IPS-11a (cell line): Measurements from ENCODE around the gene CASP1.

Source experiments
- H3K4me3 ChIP-seq: one replicate; pipeline ENCODE4 v1.5.1; 2013; ENCODE audit warnings: low read depth, low read length, control low read depth

Gene CASP1

DNA sequence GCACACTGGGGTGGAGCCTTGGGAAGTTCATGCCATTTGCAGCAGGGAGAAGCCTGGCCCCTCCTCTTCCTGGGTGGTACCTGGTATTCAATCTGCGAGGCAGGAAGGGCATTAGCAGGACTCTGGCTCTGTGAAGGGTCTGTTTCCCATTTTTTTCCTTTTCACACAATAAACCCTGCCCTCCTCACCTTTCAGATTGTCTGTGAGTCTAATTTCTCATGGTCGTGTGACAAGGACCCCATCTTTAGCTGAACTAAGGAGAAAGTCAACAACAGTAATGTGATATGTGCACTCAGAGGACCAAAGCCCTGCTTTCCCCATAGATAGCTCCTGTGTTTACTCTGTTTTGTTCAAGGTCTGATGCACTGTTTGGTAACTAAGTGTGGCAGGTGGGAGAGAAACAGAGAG, 39.9 kb downstream of the CASP1 start:
- no peak overlapping the region for H3K4me3 ChIP-seq

DNA sequence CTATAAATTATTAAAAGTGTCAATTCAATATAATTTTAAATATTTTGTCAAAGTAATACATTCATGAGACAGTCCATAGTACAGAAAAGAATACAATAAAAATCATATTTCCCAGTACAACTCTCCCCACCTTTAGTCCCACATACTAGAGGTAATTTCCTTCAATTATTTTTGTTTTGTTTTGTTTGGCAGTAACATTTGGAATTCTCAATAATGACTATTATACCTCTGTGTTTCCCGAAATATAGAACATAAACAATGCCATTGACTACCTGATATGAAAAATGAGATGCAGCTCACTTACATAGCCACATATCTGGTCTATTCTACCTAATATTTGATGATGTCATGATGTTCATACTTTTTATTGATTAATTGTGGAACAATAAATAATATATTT, 42.2 kb downstream of the CASP1 start:
- H3K4me3 ChIP-seq: no peak overlapping the region

DNA sequence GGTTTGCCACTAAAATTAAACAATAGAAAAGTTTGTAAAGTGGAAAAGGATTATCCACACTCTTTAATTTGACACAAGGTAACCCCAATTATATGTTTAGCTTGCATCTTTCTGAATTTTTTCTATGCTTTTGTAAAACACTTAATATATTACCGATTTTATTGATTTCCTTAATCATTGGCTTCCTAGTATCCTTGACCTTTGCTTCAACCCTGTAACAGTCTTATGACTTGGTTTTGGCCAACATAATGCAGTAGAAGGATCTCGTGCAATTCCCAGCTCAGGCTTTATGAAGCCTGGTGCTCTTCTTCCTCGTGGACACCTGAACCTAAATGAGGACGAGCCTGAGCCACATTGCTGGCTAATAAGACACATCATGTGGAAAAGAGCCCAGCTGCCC, 43.0 kb downstream of the CASP1 start:
- no peak overlapping the region for H3K4me3 ChIP-seq

DNA sequence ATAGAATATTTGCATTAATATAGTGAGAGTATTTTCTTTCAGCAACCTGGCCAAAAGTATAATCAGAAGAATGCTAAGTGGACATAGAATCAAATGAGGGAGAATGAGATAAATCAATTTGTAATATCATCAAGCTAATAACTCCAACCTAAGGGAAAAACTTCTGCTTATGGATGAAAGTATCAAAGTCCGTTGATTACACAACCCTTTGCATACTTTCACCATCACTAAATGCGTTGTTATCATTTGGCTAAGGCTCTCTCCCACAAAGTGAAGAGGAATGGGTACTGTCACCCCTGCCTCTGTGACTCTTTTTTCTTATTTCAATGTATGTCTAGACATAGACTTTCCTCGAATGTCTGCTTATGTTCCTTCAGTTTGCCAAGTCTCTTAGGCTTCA, 50.1 kb downstream of the CASP1 start:
- H3K4me3 ChIP-seq: no peak overlapping the region

DNA sequence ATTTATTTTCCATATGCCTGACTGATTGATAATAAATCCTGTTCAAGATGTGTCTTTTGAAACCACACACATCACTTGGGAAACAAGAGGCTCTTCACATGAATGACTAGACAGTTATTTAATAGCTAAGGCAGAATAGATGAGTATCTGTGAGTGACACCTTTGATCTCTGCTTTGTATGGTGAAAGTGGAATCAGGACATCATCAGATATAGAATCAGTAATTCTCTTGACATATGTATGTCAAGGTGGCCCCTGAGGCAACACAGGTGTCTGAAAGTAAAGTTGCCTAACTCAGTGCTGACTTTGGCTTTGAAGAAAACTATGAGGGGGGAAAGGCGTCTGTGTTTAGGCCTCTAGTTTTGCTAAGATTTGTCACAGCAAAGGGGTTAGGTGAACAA, 55.1 kb downstream of the CASP1 start:
- no peak overlapping the region for H3K4me3 ChIP-seq
